ENCODE measurements around the gene SH3BP1. TPM values are rescaled to one million over a fixed set of nuclear protein-coding genes. Genes with fewer than 3 reads are reported as not detected.

The SH3BP1 gene
- total RNA-seq, 1 experiment from 2014 or later = 12.9 TPM

- CTCF ChIA-PET = no interaction called here
- POLR2A ChIA-PET (ENCODE audit: low non-redundant PET) = no interaction called here
These were observed 28.9 kb upstream of the SH3BP1 start for GRCh38 chr22:37610480-37611129.

GRCh38 chr22:37611207-37611606 lies 28.3 kb upstream of the SH3BP1 start:
- POLR2A ChIA-PET (ENCODE audit: low non-redundant PET) = no interaction called here
- peaks cover 31% of the 10 kb centered on the region for H3K4me1 ChIP-seq (ENCODE audit: insufficient read depth, low read length, poor library complexity, severe bottlenecking)
- H3K4me3 ChIP-seq (ENCODE audit: low read depth, low read length, poor library complexity, severe bottlenecking) = no peak overlapping the region
- intact Hi-C loops (cut with micrococcal nuclease; ENCODE audit: unreplicated experiment) = no loop called here
- H3K36me3 ChIP-seq (ENCODE audit: insufficient read depth, low read length, poor library complexity, severe bottlenecking) = peaks cover 7% of the 10 kb centered on the region
- no TSS peak for BruUV-seq (replicated peaks)
- no peak for DNase-seq (ENCODE audit: low spot score)
- TF ChIP-seq CTCF (conservative IDR thresholded peaks at IDR 0.05; ENCODE audit: low read depth, low read length) (no peak), EZH2 (IDR thresholded peaks at IDR 0.05; ENCODE audit: borderline replicate concordance, low read depth, low read length, poor library complexity, severe bottlenecking) (no peak)
- H3K9me3 ChIP-seq (ENCODE audit: low read depth, low read length, poor library complexity, severe bottlenecking) = no peaks in the 10 kb centered on the region
- CTCF ChIA-PET = no interaction called here
- no peaks in the 10 kb centered on the region for H3K27me3 ChIP-seq (replicated peaks; ENCODE audit: insufficient read depth, low read depth, low read length, poor library complexity)
- H3K27ac ChIP-seq (ENCODE audit: low read depth, low read length, poor library complexity, severe bottlenecking) = peak overlapping the region; percentile 50

More at GRCh38 chr22:37610480-37611129, 28.9 kb upstream of the SH3BP1 start:
- Histone ChIP-seq H3K4me3 (ENCODE audit: low read depth, low read length, poor library complexity, severe bottlenecking) (no peak overlapping the region), H3K27ac (ENCODE audit: low read depth, low read length, poor library complexity, severe bottlenecking) (peak overlapping the region; percentile 50), H3K9me3 (ENCODE audit: low read depth, low read length, poor library complexity, severe bottlenecking) (no peaks in the 10 kb centered on the region), H3K4me1 (ENCODE audit: insufficient read depth, low read length, poor library complexity, severe bottlenecking) (peaks cover 31% of the 10 kb centered on the region), H3K36me3 (ENCODE audit: insufficient read depth, low read length, poor library complexity, severe bottlenecking) (peaks cover 7% of the 10 kb centered on the region), H3K27me3 (replicated peaks; ENCODE audit: insufficient read depth, low read depth, low read length, poor library complexity) (no peaks in the 10 kb centered on the region)
- intact Hi-C loops (cut with micrococcal nuclease; ENCODE audit: unreplicated experiment) = no loop called here
- no TSS peak for BruUV-seq (replicated peaks)
- no peak for DNase-seq (ENCODE audit: low spot score)
- TF ChIP-seq EZH2 (IDR thresholded peaks at IDR 0.05; ENCODE audit: borderline replicate concordance, low read depth, low read length, poor library complexity, severe bottlenecking) (no peak), CTCF (conservative IDR thresholded peaks at IDR 0.05; ENCODE audit: low read depth, low read length) (no peak)

GRCh38 chr22:37616201-37617083 lies 23.0 kb upstream of the SH3BP1 start:
- Histone ChIP-seq H3K27ac (ENCODE audit: low read depth, low read length, poor library complexity, severe bottlenecking) (no peak overlapping the region), H3K4me3 (ENCODE audit: low read depth, low read length, poor library complexity, severe bottlenecking) (no peak overlapping the region), H3K36me3 (ENCODE audit: insufficient read depth, low read length, poor library complexity, severe bottlenecking) (peaks cover 43% of the 10 kb centered on the region), H3K27me3 (replicated peaks; ENCODE audit: insufficient read depth, low read depth, low read length, poor library complexity) (no peaks in the 10 kb centered on the region), H3K9me3 (ENCODE audit: low read depth, low read length, poor library complexity, severe bottlenecking) (no peaks in the 10 kb centered on the region), H3K4me1 (ENCODE audit: insufficient read depth, low read length, poor library complexity, severe bottlenecking) (peaks cover 11% of the 10 kb centered on the region)
- BruUV-seq (replicated peaks) = no TSS peak
- intact Hi-C loops (cut with micrococcal nuclease; ENCODE audit: unreplicated experiment) = no loop called here
- DNase-seq (ENCODE audit: low spot score) = no peak
- ChIA-PET CTCF (interaction anchor here (0.8 kb wide), 1 partner anchor 9 kb away, joined by 3 read pairs; no protein-coding TSS in a partner anchor), POLR2A (ENCODE audit: low non-redundant PET) (interaction anchor here (0.6 kb wide), 1 partner anchor 14 kb away, joined by 3 read pairs; no protein-coding TSS in a partner anchor)
- TF ChIP-seq CTCF (conservative IDR thresholded peaks at IDR 0.05; ENCODE audit: low read depth, low read length) = no peak
